HG02759 (cell line): ENCODE results near the gene MT1M.
"Not testable (repeated sequence)": the region's sequence is repeated elsewhere in the genome, so short reads cannot be mapped to it uniquely, and the experiment has no call there.

Source experiments
- ATAC-seq: cut with Tn5 transposase; IDR thresholded peaks from one replicate; pipeline ENCODE4 v1.9.1; 2021; ENCODE audit warnings: mild to moderate bottlenecking, moderate library complexity; ENCODE audit not compliant: unreplicated experiment

The MT1M gene

DNA sequence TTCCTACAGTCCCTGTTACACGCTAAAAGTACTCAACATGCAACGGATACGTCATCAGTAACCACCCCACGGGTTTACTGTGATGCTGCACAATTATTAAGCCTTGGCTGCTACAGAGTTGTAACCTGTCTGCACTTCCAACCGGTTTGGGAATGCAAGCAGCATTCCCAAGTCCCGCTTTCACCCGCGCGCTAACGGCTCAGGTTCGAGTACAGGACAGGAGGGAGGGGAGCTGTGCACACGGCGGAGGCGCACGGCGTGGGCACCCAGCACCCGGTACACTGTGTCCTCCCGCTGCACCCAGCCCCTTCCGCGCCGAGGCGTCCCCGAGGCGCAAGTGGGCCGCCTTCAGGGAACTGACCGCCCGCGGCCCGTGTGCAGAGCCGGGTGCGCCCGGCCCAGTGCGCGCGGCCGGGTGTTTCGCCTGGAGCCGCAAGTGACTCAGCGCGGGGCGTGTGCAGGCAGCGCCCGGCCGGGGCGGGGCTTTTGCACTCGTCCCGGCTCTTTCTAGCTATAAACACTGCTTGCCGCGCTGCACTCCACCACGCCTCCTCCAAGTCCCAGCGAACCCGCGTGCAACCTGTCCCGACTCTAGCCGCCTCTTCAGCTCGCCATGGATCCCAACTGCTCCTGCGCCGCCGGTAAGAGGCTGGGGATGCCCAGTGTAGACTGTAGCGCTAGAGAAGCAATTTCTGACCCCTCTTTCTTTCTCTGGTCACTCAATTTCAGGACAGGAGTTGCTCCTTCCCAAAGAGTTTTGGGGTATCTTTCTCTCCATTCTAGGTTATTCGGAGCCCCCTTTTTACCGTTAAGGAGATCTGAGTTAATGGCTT, 24.2 kb upstream of the MT1M start, which contains the start of gene MT2A:
Gene MT2A (plus strand): TSS at position 542 of the 833 bp plus-strand sequence. CDS start 72 bp downstream, at position 614.
- ATAC-seq: peak; percentile 88

DNA sequence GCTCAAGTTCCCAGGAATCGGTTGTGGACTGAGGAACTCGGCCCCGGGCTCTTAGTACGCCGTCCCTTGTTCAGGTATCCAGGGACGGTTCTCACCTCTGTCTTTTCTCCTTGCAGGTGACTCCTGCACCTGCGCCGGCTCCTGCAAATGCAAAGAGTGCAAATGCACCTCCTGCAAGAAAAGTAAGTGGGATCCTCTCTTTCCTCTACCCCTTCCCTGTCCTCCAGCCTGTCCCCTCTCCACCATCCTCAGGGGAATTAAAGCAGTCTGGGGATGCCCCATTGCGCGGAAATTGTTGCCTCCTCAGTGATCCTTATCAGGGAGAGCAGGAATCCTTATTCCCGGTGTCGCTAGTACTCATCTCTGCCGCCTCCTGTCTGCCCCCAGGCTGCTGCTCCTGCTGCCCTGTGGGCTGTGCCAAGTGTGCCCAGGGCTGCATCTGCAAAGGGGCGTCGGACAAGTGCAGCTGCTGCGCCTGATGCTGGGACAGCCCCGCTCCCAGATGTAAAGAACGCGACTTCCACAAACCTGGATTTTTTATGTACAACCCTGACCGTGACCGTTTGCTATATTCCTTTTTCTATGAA, 23.5 kb upstream of the MT1M start:
- no peak for ATAC-seq

- ATAC-seq: peak; percentile 43
Measured at GRCh38 chr16:56609463-56609921, 23.0 kb upstream of the MT1M start.

DNA sequence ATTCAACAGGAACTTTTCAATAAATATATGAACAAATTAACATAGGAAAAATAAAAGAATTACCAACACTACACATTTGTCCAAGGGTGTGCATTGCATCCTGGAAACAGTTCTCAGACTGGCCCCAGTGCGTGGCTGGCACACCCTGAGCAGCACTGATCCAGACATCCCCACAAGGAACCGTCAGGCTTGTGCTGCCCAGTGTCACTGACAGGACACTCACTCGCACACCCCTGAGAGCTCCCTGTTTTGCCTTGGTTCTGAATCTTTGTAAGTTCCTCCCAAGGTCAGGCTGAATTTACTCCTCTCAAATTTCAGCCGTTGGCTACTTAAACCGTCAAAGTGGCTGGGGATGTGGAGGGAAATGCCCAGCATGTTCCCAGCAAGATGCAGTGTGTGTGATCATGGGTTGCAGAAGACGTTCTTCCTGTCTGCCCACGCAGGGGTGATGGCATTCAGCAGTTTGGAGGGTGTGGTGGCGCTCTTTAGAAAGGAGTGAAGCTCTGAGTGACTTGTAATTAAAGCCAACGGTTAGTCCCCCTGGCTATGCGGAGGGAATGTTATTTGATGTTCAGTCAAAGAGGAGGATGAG, 22.3 kb upstream of the MT1M start:
- peak; percentile 22 for ATAC-seq

DNA sequence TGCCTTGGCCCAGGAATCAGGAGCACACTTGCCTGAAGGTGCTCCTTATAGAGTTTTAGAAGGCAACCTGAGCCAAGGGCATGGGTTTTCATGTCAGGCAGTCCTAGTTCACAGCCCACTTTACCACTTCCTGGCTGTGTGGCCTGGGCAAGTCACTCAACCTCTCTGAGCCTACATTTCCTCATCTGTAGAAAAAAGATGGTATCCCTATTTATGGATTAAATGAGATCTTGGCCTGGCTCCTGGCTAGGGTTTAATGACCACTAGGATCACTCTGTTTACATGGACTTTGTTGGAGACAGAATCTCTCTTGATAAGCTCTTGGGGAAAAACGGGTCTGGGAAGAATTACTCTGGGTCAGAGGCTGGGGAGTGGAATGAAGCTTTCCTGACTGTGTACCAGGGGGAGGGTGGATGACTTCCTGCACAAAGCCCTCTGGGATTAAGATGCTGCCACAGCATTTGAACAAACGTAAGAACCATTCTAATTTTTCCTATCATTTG, 21.8 kb upstream of the MT1M start:
- ATAC-seq: no peak

DNA sequence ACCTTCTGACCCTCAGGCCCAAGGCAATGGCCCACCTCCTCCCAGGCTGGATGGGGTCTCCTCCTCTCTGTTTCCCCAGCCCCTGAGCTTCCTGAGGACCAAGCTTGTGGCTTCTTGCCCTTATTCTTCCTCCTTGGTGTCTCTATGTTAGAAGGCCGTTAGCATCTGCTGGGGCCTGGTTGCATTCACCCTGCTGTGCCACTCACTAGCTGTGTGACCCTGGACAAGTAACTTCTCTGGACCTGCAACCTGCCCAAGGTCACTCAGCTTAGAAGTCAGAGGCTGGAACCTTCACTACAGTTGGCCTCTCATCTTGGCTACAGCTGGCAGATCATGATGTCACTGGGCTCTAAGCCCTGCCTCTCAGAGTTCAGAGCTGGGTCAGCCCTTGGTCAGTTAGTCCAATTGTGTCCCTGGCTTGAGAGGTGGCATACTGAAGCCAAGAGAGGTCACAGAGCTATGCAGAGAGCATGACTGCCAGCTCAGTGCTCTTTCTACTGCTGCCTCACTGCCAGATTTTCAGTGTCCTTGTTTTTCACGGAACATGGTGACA, 21.1 kb upstream of the MT1M start:
- no peak for ATAC-seq

GRCh38 chr16:56613706-56614105, 18.8 kb upstream of the MT1M start:
- ATAC-seq: no peak

DNA sequence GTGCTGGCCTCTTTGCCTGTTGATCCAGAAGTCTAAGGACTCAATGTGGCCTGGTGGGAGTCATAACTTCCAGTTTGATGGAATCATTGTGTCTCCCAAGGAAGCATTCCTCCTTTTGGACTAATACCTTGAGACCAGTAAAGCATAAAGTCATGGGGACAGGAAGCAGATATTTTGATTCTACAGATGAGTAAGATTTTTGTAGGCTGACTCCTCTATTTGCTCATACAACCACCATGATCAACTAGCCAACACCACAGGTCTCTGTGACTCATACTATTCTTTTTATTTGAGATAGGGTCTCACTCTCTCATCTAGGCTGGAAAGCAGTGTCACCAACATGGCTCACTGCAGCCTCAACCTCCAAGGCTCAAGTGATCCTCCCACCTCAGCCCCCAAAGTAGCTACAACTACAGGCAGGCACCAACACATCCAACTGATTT, 17.9 kb upstream of the MT1M start:
- no peak for ATAC-seq

DNA sequence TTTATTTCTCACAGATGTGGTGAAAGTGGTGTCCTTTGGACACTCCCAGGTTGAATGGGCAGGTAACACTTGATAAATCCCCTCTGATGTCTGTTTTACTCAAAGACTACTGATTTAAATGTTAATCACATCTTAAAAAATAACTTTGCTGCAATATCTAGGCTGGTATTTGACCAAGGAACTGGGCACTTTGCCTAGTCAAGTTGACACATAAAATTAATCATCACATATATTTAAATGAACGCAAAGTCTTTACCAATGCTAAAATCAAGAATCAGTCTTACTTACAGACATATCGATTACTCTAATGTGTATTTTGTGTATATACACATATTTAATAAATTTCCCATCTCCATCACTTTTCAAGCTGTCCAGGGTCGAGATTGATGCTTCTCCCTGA, 17.1 kb upstream of the MT1M start:
- ATAC-seq: no peak

GRCh38 chr16:56616608-56617211, 15.7 kb upstream of the MT1M start:
- no peak for ATAC-seq

- no peak for ATAC-seq
Measured at GRCh38 chr16:56617212-56618085, 15.0 kb upstream of the MT1M start.

DNA sequence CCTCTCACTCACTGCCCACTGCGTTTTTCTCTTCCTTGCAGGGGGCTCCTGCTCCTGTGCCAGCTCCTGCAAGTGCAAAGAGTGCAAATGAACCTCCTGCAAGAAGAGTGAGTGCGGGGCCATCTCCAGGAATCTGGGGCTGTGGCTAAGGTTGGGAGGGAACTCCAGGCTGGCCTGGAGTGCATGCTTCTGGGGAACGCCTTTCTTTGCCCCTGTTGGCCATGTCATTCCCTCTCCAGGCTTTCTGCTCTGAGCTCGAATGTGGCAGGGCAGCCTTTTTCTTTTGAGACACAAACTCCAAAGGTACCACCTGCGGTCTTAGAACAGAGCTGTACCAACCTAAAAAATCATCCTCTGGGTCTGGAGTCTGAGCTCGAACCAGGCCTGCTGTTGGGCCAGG, 14.3 kb upstream of the MT1M start:
- ATAC-seq: no peak

DNA sequence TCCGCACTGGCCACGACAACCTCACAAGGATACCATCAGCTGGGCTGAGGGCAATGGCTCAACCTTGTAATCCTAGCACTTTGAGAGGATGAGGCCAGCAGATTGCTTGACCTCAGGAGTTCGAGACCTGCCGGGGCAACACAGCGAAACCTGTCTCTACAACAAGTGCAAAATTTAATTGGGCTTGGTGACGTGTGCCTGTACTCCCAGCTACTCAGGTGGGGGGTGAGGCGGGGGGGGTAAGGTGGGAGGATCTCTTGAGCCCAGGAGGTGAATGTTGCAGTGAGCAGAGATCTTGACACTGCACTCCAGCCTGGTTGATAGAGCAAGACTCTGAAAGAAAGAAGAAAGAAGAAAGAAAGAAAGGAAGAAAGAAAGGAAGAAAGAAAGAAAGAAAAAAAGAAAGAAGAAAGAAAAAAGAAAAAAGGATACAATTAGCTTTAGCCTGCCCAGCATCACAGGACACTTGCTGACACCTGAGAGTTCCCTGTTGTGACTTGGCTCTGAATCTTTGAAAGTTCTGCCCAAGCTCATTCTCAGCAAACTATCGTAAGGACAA, 12.0 kb upstream of the MT1M start:
- no peak for ATAC-seq

- ATAC-seq: not testable (repeated sequence)
Measured at GRCh38 chr16:56621665-56622445, 10.6 kb upstream of the MT1M start.

DNA sequence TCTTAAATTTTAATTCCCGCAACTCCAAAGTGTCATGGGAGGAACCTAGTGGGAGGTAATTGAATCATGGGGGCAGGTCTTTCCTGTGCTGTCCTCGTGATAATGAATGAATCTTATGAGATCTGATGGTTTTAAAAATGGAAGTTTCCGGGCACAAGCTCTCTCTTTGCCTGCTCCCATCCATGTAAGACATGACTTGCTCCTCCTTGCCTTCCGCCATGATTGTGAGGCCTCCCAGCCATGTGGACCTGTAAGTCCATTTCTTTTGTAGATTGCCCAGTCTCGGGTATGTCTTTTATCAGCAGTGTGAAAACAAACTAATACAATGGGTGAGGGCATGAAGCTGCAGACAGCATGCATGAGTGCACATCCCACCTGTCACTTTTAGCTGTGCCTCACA, 9.3 kb upstream of the MT1M start:
- not testable (repeated sequence) for ATAC-seq

DNA sequence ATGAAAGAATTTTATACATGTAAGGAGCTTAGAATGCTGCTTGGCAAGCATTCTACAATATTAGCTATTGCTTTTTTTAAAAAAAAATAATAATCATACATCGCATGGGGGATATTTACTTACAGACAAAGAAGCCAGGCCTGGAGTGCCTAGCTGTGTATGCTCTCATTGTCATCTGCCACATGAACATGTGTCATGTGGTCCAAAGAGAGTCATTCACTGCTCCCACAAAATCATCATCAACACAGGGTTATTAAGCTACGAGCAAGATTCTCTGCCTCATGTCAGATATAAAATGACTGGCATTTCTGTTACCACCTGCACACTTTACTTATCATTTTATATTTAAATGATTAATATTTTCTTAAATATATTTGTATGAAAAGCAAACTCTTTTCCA, 8.8 kb upstream of the MT1M start:
- ATAC-seq: no peak

- ATAC-seq: peak; percentile 76
Measured at GRCh38 chr16:56625140-56625942, 7.1 kb upstream of the MT1M start, which contains the start of gene MT1E. Gene MT1E, plus strand, starts transcription at chr16:56625781. Its CDS starts 71 bp downstream, at chr16:56625852.
